ENCODE measurements around the gene BAIAP3.

DNA sequence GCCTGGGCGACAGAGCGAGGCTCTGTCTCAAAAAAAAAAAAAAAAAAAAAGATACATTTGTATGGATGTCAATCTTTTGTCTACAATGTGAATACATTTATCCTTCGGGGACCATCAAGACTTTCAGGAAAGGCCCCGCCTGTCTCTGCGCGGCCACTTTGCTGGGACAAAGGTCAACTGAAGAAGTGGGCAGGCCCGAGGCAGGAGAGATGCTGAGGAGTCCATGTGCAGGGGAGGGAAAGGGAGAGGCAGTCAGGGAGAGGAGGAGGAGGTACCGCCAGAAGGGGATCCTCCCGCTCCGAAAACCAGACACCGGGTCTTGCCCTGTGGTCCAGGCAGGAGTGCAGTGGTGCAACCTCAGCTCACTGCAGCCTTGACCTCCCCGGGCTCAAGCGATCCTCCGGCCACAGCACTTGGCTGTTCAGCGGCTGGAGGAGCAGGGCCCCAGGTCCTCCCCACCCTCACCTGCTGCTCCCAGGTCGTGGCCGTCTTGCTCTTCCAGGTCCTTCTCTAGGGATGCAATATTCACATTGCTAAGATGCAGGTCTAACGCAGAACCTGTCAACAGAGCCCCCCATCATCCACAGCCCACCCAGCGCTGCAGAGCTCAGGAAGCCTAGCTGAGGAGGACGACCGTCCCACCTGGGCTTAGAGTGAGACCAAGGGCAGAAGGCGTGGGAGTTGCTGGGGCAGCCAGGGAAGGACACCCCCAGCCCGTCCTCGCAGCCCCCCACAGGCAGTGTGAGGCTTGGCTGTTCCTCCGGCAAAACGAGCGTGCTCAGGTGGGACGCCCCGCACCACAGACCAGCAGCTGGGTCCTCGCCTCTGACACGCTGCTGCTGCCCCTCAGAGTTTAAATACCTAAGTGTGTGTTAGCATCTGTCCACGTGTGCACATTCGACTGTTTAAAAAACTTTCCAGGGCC lies 37.9 kb downstream of the BAIAP3 start:
- TF ChIP-seq, protein P1, sequence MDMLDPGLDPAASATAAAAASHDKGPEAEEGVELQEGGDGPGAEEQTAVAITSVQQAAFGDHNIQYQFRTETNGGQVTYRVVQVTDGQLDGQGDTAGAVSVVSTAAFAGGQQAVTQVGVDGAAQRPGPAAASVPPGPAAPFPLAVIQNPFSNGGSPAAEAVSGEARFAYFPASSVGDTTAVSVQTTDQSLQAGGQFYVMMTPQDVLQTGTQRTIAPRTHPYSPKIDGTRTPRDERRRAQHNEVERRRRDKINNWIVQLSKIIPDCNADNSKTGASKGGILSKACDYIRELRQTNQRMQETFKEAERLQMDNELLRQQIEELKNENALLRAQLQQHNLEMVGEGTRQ (IDR thresholded peaks at IDR 0.05; ENCODE audit: low read length) = no peak
- no peak for TF ChIP-seq EP300 (IDR thresholded peaks at IDR 0.05; ENCODE audit: borderline replicate concordance in 1 of 2, low read depth in 2 of 2, low read length in 2 of 2)
- no peak for TF ChIP-seq CREB1 (IDR thresholded peaks at IDR 0.05)
- no peak for TF ChIP-seq SP1 (IDR thresholded peaks at IDR 0.05; ENCODE audit: low read depth, low read length)
- TF ChIP-seq MAFK (IDR thresholded peaks at IDR 0.05; ENCODE audit: low read depth, low read length) = no peak
- TF ChIP-seq, protein P2, sequence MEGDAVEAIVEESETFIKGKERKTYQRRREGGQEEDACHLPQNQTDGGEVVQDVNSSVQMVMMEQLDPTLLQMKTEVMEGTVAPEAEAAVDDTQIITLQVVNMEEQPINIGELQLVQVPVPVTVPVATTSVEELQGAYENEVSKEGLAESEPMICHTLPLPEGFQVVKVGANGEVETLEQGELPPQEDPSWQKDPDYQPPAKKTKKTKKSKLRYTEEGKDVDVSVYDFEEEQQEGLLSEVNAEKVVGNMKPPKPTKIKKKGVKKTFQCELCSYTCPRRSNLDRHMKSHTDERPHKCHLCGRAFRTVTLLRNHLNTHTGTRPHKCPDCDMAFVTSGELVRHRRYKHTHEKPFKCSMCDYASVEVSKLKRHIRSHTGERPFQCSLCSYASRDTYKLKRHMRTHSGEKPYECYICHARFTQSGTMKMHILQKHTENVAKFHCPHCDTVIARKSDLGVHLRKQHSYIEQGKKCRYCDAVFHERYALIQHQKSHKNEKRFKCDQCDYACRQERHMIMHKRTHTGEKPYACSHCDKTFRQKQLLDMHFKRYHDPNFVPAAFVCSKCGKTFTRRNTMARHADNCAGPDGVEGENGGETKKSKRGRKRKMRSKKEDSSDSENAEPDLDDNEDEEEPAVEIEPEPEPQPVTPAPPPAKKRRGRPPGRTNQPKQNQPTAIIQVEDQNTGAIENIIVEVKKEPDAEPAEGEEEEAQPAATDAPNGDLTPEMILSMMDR (IDR thresholded peaks at IDR 0.05; ENCODE audit: control extremely low read depth in 1 of 3, insufficient read depth in 1 of 3, low read depth in 1 of 3, low read length in 3 of 3) = no peak
- TF ChIP-seq HDAC2 (IDR thresholded peaks at IDR 0.05; ENCODE audit: borderline replicate concordance in 1 of 2, low read depth in 2 of 2, low read length in 2 of 2) = no peak
- TF ChIP-seq POLR2A (IDR thresholded peaks at IDR 0.05; ENCODE audit: control extremely low read depth in 1 of 2, low read depth in 2 of 2, low read length in 2 of 2) = no peak
- TF ChIP-seq ASH2L (IDR thresholded peaks at IDR 0.05; ENCODE audit: low read length) = no peak
